GM10248 (cell line): ENCODE results near the gene DGKD.

Experiments used
- CTCF ChIA-PET: fragments of 300-600 bp; sonication (Branson Sonifier 250); formaldehyde crosslinking; extraction: SDS; loops from one replicate; lab custom pipeline; 2021; ENCODE audit warnings: antibody characterized with exemption; lab: Yijun Ruan, JAX
- POLR2A ChIA-PET: fragments of 350-650 bp; sonication (Branson Sonifier 250); formaldehyde crosslinking; extraction: SDS; loops from one replicate; lab custom pipeline; 2020; ENCODE audit warnings: antibody characterized with exemption; lab: Yijun Ruan, JAX
- DNase-seq: peaks from one replicate; pipeline ENCODE4 v3.0.0; 2012; ENCODE audit errors: extremely low spot score
- TF ChIP-seq, protein P1 (sequence below): IDR thresholded peaks from 2 replicates; pipeline ENCODE4 v1.5.1; 2012; ENCODE audit warnings: mild to moderate bottlenecking, low read depth; ENCODE audit errors: extremely low read depth, missing control alignments, control extremely low read depth

The DGKD gene

DNA sequence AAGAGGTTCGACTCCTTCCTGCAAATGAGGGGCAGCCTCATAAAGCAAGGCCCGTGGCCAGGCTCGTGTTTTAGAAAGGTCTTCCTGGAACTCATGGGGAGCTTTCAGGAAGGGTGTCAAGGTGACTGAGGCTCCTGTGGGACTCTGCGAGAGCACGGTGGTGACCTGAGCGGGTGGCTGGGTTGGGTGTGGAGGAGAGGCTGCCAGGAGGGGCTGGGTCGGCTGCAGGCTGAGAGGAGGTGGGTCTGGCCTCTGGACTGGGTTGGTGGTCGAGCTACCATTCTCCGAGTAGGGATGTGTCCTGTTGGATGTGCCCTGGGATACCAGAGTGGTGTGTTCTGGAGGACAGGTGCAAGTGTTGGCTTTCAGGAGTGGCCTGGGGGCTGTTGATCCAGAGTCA, 86.4 kb downstream of the DGKD start:
- POLR2A ChIA-PET = no interaction called here
- CTCF ChIA-PET = interaction anchor here (0.9 to 2.1 kb wide), 4 partner anchors 34 to 625 kb away, joined by 3 to 8 read pairs (median 6); no protein-coding TSS in a partner anchor
- DNase-seq = no peak
- TF ChIP-seq, protein P1, sequence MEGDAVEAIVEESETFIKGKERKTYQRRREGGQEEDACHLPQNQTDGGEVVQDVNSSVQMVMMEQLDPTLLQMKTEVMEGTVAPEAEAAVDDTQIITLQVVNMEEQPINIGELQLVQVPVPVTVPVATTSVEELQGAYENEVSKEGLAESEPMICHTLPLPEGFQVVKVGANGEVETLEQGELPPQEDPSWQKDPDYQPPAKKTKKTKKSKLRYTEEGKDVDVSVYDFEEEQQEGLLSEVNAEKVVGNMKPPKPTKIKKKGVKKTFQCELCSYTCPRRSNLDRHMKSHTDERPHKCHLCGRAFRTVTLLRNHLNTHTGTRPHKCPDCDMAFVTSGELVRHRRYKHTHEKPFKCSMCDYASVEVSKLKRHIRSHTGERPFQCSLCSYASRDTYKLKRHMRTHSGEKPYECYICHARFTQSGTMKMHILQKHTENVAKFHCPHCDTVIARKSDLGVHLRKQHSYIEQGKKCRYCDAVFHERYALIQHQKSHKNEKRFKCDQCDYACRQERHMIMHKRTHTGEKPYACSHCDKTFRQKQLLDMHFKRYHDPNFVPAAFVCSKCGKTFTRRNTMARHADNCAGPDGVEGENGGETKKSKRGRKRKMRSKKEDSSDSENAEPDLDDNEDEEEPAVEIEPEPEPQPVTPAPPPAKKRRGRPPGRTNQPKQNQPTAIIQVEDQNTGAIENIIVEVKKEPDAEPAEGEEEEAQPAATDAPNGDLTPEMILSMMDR = no peak

DNA sequence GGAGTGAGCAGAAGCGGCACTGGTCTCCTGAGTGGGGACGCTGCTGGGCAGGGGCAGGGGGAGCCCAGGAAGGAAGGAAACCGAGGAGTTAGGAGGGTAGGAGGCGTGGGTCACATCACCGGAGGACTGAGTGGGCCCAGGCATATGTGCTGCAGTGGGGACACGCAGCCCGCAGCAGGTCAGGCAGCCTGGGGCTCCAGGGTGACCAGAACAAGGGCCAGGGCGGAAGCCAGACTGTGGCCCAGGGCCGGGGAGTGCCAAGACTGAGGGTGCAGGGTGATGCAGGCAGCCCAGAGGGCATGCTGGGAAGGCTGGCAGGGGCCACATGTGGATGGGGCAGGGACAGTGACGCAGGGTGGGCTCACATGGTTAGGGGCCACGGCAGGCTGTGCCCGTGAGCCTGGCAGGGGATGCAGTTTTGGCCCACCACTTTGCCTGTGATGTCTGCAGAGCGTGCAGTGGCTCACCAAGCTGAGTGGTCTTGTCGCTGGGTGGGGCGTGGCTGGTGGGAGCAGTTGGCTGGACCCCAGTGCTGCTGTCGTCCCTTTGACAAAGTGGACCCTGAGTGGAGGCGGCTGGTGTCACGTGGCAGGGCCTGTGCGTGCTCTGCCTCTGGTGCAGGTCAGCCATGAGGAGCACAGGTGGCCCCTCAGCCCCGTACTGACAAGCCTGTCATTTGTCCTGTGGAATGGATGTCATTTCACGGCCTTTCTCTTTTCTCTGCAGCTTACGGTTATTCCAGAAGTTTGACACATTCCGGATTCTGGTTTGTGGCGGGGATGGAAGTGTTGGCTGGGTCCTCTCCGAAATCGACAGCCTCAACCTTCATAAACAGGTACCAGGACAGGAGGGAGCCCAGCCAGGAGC, 87.1 kb downstream of the DGKD start:
- TF ChIP-seq, protein P1 = no peak
- DNase-seq = no peak
- ChIA-PET CTCF (interaction anchor here (2.1 to 8.4 kb wide), 3 partner anchors 16 to 37 kb away, joined by 8 to 138 read pairs (median 16); no protein-coding TSS in a partner anchor), POLR2A (no interaction called here)

DNA sequence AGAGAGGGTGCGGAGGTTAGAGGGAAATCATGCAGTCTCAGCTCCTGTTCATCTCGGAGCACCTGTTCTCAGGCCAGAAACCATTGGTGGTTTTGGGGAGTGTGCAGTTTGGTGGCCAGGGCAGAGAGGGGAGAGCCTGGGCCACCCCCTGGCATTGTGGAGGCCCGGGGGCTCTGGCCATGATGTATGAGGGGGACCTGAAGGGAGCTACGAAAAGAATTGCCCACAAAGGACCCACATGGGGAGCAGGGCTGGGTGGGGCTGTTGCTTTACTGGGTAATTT, 87.7 kb downstream of the DGKD start:
- ChIA-PET CTCF (interaction anchor here (1.5 to 8.4 kb wide), 4 partner anchors 11 to 38 kb away, joined by 4 to 138 read pairs (median 20); no protein-coding TSS in a partner anchor), POLR2A (interaction anchor here (0.6 kb wide), 1 partner anchor 140 kb away, joined by 6 read pairs; no protein-coding TSS in a partner anchor)
- TF ChIP-seq, protein P1 = no peak
- DNase-seq = no peak

DNA sequence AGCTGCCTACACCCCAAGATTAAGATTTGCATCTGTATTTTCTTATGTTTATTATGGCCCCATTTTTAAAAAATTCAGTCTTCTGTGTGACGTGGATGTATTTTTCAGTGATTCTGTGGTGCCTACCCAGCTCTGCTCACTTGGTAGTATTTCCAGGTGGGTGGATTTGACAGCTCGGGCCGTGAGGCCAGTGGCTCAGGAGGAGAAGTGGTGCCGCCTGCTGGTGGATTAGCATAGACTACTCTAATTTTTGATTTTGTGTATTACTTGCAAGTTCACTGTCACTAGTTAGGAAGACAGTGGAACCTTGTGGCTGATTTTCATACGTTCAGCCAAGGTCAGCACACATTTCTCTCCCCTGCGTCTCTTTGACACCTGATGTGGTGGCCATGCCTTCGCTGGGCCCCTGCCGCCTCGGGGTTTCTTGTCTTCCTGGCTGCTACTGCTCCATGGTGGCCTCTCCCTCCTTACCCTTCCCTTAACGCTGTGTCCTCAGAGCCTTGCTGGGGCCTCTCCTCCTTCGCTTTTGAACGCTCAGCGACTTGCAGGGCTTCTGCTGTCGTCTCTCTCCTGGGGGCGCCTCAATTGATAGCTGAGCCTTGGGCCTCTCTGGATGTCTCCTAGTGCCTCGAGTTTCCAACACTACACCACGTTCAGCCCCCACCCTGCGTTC, 89.4 kb downstream of the DGKD start:
- ChIA-PET CTCF (interaction anchor here (0.6 to 8.4 kb wide), 33 partner anchors 8 to 584 kb away, joined by 3 to 138 read pairs (median 4); no protein-coding TSS in a partner anchor), POLR2A (no interaction called here)
- TF ChIP-seq, protein P1 = peak; percentile 63
- peak; percentile 89 for DNase-seq

DNA sequence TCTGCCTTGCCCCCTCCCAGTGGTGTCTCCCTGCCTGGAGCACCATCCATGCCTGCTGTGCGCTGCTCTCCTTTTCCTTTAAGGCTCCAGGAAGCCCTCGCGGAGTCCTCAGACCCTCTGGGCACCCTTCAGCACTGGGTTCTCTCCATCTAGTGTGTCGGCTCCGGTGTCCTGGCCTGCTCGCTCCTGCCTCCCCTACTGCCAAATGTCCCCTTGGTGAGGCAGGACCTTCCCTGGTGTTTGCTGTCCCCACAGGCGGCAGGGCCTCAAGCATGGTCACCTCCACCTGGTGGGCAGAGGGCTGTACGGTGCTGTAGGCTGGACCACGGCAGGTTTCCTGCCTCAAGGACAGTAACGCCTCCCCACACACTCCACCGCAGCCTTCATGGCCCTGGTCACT, 90.2 kb downstream of the DGKD start:
- TF ChIP-seq, protein P1 = no peak
- DNase-seq = no peak
- POLR2A ChIA-PET = no interaction called here
- CTCF ChIA-PET = interaction anchor here (0.6 to 8.4 kb wide), 16 partner anchors 10 to 267 kb away, joined by 3 to 138 read pairs (median 5); no protein-coding TSS in a partner anchor

DNA sequence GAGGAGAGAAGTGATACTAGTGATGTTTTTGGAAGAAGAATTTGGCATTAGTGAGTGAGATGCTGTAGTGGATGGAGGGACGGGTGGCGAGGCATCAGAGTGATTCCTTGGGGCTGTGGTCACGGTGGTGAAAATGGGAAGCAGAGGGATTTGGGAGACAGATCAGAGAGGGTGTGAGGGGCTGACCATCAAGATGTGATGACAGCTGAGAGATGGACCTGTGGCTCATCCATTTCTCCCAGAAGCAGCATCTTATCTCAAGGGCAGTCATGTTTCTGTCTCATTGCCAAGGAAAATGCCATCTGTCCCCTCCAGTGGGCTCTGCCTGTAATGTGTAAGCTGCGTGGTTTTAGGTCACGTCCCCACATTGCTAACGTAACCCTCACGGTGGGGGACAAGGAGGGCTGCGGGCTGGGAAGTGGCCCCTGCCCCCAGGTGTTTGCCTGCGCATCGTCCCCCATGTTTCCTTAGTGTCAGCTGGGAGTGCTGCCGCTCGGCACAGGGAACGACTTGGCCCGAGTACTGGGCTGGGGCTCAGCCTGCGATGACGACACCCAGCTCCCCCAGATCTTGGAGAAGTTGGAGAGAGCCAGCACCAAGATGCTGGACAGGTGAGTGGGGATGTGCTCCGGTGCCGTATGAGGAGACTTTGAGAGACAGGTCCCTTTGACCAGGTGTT, 91.0 kb downstream of the DGKD start:
- CTCF ChIA-PET = interaction anchor here (1.1 to 8.4 kb wide), 7 partner anchors 11 to 266 kb away, joined by 3 to 138 read pairs (median 24); no protein-coding TSS in a partner anchor
- TF ChIP-seq, protein P1 = no peak
- no peak for DNase-seq
- POLR2A ChIA-PET = no interaction called here
